GM23248 (cell line): ENCODE results near the gene GALNT2.

Source experiments
- EZH2 ChIP-seq: fragments of 200-600 bp; sonication (generic); IDR thresholded peaks from 2 replicates; pipeline ENCODE4 v1.6.1; 2018; ENCODE audit warnings: antibody characterized with exemption, mild to moderate bottlenecking; ENCODE audit not compliant: insufficient read depth, poor library complexity, severe bottlenecking
- EZH2phosphoT487 ChIP-seq: fragments of 200-600 bp; sonication (generic); IDR thresholded peaks from 2 replicates; pipeline ENCODE4 v1.6.1; 2018; ENCODE audit warnings: antibody characterized with exemption, moderate library complexity, mild to moderate bottlenecking, low read depth; ENCODE audit not compliant: insufficient read depth

DNA sequence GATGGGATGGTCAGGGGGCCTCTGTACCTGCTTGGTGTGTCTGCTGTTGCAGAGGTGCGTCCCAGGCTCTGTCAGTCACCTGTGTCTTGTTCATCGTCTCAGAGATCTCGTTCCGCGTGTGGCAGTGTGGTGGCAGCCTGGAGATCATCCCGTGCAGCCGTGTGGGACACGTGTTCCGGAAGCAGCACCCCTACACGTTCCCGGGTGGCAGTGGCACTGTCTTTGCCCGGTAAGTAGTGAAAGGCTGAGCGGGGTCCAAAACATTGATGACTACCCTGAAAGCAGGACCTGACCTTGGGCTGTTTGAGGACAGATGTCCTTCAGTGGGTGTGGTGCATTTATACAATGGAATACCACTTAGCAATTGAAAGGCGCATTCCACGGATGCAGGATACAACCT lies 188.1 kb downstream of the GALNT2 start:
- TF ChIP-seq EZH2 (no peak), EZH2phosphoT487 (no peak)
